Central memory CD4-positive, alpha-beta T cell (primary cell): ENCODE data around the gene B4GALNT4.
"Not testable (repeated sequence)": the region's sequence is repeated elsewhere in the genome, so short reads cannot be mapped to it uniquely, and the experiment has no call there.

Experiments used
- DNase-seq: peaks from one replicate; pipeline ENCODE4 v3.0.0; 2022

Gene B4GALNT4

GRCh38 chr11:424766-425165 is 55.5 kb downstream of the B4GALNT4 start:
- DNase-seq = not testable (repeated sequence)

DNA sequence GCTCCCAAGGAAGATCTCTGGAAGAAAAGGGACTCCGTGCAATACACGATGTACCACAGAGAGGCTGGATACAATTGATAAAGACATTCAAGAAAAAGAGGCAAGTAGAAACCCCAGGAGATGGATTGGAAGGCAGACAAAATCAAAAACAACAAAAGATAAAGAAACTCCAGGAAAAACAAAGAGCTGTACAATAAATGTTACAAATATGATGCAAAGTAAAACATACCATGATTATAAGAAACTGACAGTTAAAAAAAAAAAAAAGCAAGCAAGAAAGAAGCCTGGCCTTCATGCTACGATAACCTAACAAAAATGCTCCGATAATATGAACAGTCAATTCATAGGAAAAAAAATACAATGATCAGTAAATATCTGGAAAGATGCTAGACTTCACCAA is 56.0 kb downstream of the B4GALNT4 start:
- no peak for DNase-seq

GRCh38 chr11:426851-427250 is 57.6 kb downstream of the B4GALNT4 start:
- DNase-seq = no peak

DNA sequence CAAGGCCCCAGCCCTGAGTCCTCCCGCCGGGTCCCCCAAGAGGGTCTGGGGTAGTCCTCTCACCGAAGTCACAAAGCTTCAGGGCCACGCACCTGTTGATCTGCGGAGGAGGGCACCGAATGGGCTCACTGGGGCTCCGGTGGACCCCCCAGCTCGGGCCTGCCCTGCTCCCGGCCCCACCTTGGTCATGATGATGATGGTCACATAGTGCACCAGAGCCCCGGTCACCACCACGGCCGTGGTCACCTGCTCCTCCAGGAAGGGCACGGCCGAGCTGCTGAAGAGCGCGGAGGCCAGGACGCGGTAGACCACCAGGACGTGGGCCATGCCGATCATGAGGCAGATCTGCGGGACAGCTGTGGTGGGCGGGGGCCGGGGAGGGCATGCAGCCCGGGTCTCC is 59.0 kb downstream of the B4GALNT4 start:
- DNase-seq = no peak

- DNase-seq = no peak
Observed at GRCh38 chr11:429391-429790, 60.1 kb downstream of the B4GALNT4 start.

GRCh38 chr11:429931-430456 is 60.7 kb downstream of the B4GALNT4 start:
- DNase-seq = no peak
